IMR-90 (cell line): Measurements from ENCODE around the gene ASCL5. TPM values are rescaled to one million over a fixed set of nuclear protein-coding genes. Genes with fewer than 3 reads are reported as not detected.

ENCODE experiments used
- ATAC-seq: fragments of 200-7000 bp; cut with Tn5 transposase; 2 replicates; pipeline ENCODE4 v1.9.1; 2020; ENCODE audit warnings: low read depth, mild to moderate bottlenecking, moderate library complexity
- BruUV-seq: library from RNA; stranded (reverse); fragments of 400-500 nt; replicated peaks from 2 replicates; lab custom pipeline; 2021; lab: Mats Ljungman, UMichigan
- CTCF ChIA-PET: fragments of 300-600 bp; formaldehyde crosslinking; extraction: SDS; loops from one replicate; lab custom pipeline; 2021; ENCODE audit warnings: antibody characterized with exemption; lab: Yijun Ruan, JAX
- POLR2A ChIA-PET: fragments of 300-600 bp; sonication (Branson Sonifier 250); formaldehyde crosslinking; loops from one replicate; lab custom pipeline; 2022; ENCODE audit warnings: antibody characterized with exemption; ENCODE audit not compliant: unreplicated experiment; lab: Charles Lee
- DNase-seq: peaks from one replicate; pipeline ENCODE4 v3.0.0; 2013
- H2AFZ ChIP-seq: replicated peaks from 2 replicates; pipeline ENCODE3; 2013; ENCODE audit warnings: low read length, mild to moderate bottlenecking; ENCODE audit not compliant: poor library complexity
- H2AK5ac ChIP-seq: 2 replicates; pipeline ENCODE4 v1.6.1; 2013; ENCODE audit warnings: low read depth, low read length, inconsistent platforms
- H2AK9ac ChIP-seq: replicated peaks from 2 replicates; pipeline ENCODE3; 2013; ENCODE audit warnings: mild to moderate bottlenecking, low read depth, low read length, moderate library complexity; ENCODE audit not compliant: poor library complexity
- H2BK120ac ChIP-seq: 2 replicates; pipeline ENCODE4 v1.6.1; 2013; ENCODE audit warnings: low read depth, low read length, inconsistent platforms
- H2BK15ac ChIP-seq: 3 replicates; pipeline ENCODE4 v1.6.1; 2013; ENCODE audit warnings: low read depth, low read length, inconsistent platforms
- H2BK20ac ChIP-seq: 2 replicates; pipeline ENCODE4 v1.6.1; 2013; ENCODE audit warnings: low read depth, mild to moderate bottlenecking, inconsistent platforms, low read length, moderate library complexity
- H2BK5ac ChIP-seq: 2 replicates; pipeline ENCODE4 v1.6.1; 2013; ENCODE audit warnings: mild to moderate bottlenecking, low read depth, low read length, inconsistent platforms; ENCODE audit not compliant: poor library complexity, severe bottlenecking
- H3K14ac ChIP-seq: replicated peaks from 2 replicates; pipeline ENCODE4 v1.6.1; 2013; ENCODE audit warnings: low read depth, low read length, inconsistent platforms
- H3K18ac ChIP-seq: 2 replicates; pipeline ENCODE4 v1.6.1; 2013; ENCODE audit warnings: low read depth, low read length, control low read depth
- H3K23ac ChIP-seq: 2 replicates; pipeline ENCODE4 v1.6.1; 2013; ENCODE audit warnings: low read depth, low read length, inconsistent platforms
- H3K27ac ChIP-seq: 2 replicates; pipeline ENCODE4 v1.5.1; 2013; ENCODE audit warnings: mild to moderate bottlenecking, control low read depth, low read length; ENCODE audit not compliant: insufficient read depth
- H3K27me3 ChIP-seq: 2 replicates; pipeline ENCODE4 v1.6.1; 2013; ENCODE audit warnings: low read length; ENCODE audit not compliant: control insufficient read depth, insufficient read depth
- H3K36me3 ChIP-seq: 2 replicates; pipeline ENCODE4 v1.6.1; 2013; ENCODE audit warnings: low read length, mixed read lengths; ENCODE audit not compliant: control insufficient read depth, insufficient read depth
- H3K4ac ChIP-seq: 2 replicates; pipeline ENCODE4 v1.6.1; 2013; ENCODE audit warnings: low read depth, low read length, inconsistent platforms
- H3K4me1 ChIP-seq: 2 replicates; pipeline ENCODE4 v1.6.1; 2013; ENCODE audit warnings: low read length, mixed read lengths; ENCODE audit not compliant: control insufficient read depth, insufficient read depth
- H3K4me2 ChIP-seq: 2 replicates; pipeline ENCODE4 v1.6.1; 2013; ENCODE audit warnings: low read depth, mild to moderate bottlenecking, control low read depth, low read length, moderate library complexity
- H3K4me3 ChIP-seq: 2 replicates; pipeline ENCODE4 v1.5.1; 2013; ENCODE audit warnings: low read depth, mild to moderate bottlenecking, control low read depth, low read length, moderate library complexity; ENCODE audit not compliant: insufficient read depth
- H3K56ac ChIP-seq: 2 replicates; pipeline ENCODE4 v1.6.1; 2013; ENCODE audit warnings: low read length, inconsistent platforms; ENCODE audit not compliant: insufficient read depth; ENCODE audit errors: extremely low read depth
- H3K79me1 ChIP-seq, 2 experiments: 2 replicates each; pipeline ENCODE4 v1.6.1; 2013; ENCODE audit warnings: low read length in 2 of 2, inconsistent platforms in 1 of 2, low read depth in 1 of 2
- H3K9ac ChIP-seq: 2 replicates; pipeline ENCODE4 v1.6.1; 2013; ENCODE audit warnings: low read depth, low read length, control low read depth
- H3K9me1 ChIP-seq: 2 replicates; pipeline ENCODE4 v1.6.1; 2013; ENCODE audit warnings: low read length, inconsistent platforms; ENCODE audit not compliant: insufficient read depth
- H3K9me3 ChIP-seq: 2 replicates; pipeline ENCODE4 v1.6.1; 2013; ENCODE audit warnings: low read length; ENCODE audit not compliant: control insufficient read depth, insufficient read depth
- H4K20me1 ChIP-seq: 2 replicates; pipeline ENCODE4 v1.6.1; 2013; ENCODE audit warnings: low read length, inconsistent platforms; ENCODE audit not compliant: insufficient read depth
- H4K5ac ChIP-seq: 2 replicates; pipeline ENCODE4 v1.6.1; 2013; ENCODE audit warnings: mild to moderate bottlenecking, low read depth, low read length, control low read depth
- H4K8ac ChIP-seq, 2 experiments: 2 replicates each; pipeline ENCODE4 v1.6.1; 2013; ENCODE audit warnings: low read depth in 2 of 2, low read length in 2 of 2, control low read depth in 1 of 2, inconsistent platforms in 1 of 2
- H4K91ac ChIP-seq: 2 replicates; pipeline ENCODE4 v1.6.1; 2013; ENCODE audit warnings: low read depth, low read length, inconsistent platforms; ENCODE audit not compliant: insufficient read depth
- CTCF ChIP-seq: conservative IDR thresholded peaks from 2 replicates; pipeline ENCODE4 v1.5.1; 2012; ENCODE audit warnings: mild to moderate bottlenecking, low read depth, low read length, improper control_type of control experiment
- WGBS, 2 experiments: methylation state at CpG; one replicate each; pipeline versions ENCODE4 v1.1.5 to v1.1.7; 2013; ENCODE audit warnings: missing lambda C conversion rate in 2 of 2; ENCODE audit not compliant: insufficient read length in 1 of 2; ENCODE audit errors: extremely low coverage in 2 of 2; 5-methylcytosine and 5-hydroxymethylcytosine counted together
- dilution Hi-C: fragments of 300-500 bp; cut with HindIII; formaldehyde crosslinking; loops from one replicate; pipeline ENCODE4 v1.14.3; 2018; ENCODE audit warnings: low sequenced_read_pairs; ENCODE audit not compliant: unreplicated experiment
- in situ Hi-C: fragments of 300-500 bp; cut with MboI; formaldehyde crosslinking; loops from 3 replicates; pipeline ENCODE4 v1.14.3; 2019; ENCODE audit warnings: low sequenced_read_pairs, inconsistent platforms, mixed read lengths
- intact Hi-C: fragments of 100-400 bp; cut with micrococcal nuclease; formaldehyde crosslinking; loops from 2 replicates; pipeline ENCODE4 v1.10.0; 2022
- polyA plus RNA-seq, 3 experiments: library from polyadenylated mRNA; depleted of rRNA; stranded (reverse); fragments of >200 nt; gene quantifications; 2 replicates each; pipeline ENCODE4 v1.2.3, GENCODE V29; 2012; ENCODE audit warnings: low replicate concordance in 1 of 3
- total RNA-seq: library from RNA; depleted of rRNA; stranded (reverse); fragments of >200 nt; gene quantifications from 2 replicates; pipeline ENCODE4 v1.2.3, GENCODE V29; 2012

ASCL5 gene
- total and polyA plus RNA-seq, 2 of the 4 experiments (the other 2 are of a cell fraction), result not detected

DNA sequence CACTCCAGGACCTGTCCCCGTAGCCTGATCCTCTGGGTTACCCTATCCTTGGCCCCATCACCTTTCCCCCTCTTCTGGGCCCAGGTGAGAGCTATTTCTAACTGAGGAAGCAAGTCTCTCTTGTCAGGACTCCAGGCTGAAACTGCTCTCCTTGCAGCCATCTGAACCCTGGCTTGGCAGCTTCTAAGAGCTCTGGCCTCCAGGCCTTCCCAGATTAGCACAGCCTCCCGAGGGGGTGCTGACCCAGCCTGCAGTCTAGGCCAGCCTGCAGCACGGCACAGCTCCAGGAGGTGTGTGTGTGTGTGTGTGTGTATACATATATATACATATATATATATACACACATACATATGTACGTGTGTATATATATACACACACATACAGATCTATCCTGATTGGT, 32.2 kb downstream of the ASCL5 start:
- Histone ChIP-seq H3K56ac (no peak overlapping the region), H2BK5ac (no peak overlapping the region), H3K27me3 (peaks cover 80% of the 10 kb centered on the region), H3K9me3 (no peaks in the 10 kb centered on the region), H2AFZ (no peak overlapping the region), H4K5ac (no peak overlapping the region), H3K4me2 (no peak overlapping the region), H2BK20ac (no peak overlapping the region), H3K14ac (no peak overlapping the region), H3K23ac (no peak overlapping the region), H2BK120ac (no peak overlapping the region), H3K18ac (no peak overlapping the region), H2AK9ac (no peak overlapping the region), H3K36me3 (no peaks in the 10 kb centered on the region), H3K27ac (no peak overlapping the region), H4K8ac (no peak overlapping the region), H3K9ac (no peak overlapping the region), H3K4ac (no peak overlapping the region), H3K9me1 (no peaks in the 10 kb centered on the region), H2BK15ac (no peak overlapping the region), H4K91ac (no peak overlapping the region), H2AK5ac (no peak overlapping the region), H4K20me1 (no peaks in the 10 kb centered on the region), H3K79me1 (no peaks in the 10 kb centered on the region), H3K4me3 (no peak overlapping the region), H3K4me1 (no peaks in the 10 kb centered on the region)
- dilution Hi-C loops, result no loop called here
- no peak for TF ChIP-seq CTCF
- ATAC-seq (no peak), DNase-seq (no peak)
- no CpG with 5 or more reads among the region's 4 CpGs for WGBS, 2 experiments
- ChIA-PET CTCF (no interaction called here), POLR2A (no interaction called here)
- BruUV-seq, result no TSS peak
- intact Hi-C loops, result no loop called here
- in situ Hi-C loops, result no loop called here
